Measurements from ENCODE around the gene UVSSA.
"Not testable (repeated sequence)": the region's sequence is repeated elsewhere in the genome, so short reads cannot be mapped to it uniquely, and the experiment has no call there.

The UVSSA gene

DNA sequence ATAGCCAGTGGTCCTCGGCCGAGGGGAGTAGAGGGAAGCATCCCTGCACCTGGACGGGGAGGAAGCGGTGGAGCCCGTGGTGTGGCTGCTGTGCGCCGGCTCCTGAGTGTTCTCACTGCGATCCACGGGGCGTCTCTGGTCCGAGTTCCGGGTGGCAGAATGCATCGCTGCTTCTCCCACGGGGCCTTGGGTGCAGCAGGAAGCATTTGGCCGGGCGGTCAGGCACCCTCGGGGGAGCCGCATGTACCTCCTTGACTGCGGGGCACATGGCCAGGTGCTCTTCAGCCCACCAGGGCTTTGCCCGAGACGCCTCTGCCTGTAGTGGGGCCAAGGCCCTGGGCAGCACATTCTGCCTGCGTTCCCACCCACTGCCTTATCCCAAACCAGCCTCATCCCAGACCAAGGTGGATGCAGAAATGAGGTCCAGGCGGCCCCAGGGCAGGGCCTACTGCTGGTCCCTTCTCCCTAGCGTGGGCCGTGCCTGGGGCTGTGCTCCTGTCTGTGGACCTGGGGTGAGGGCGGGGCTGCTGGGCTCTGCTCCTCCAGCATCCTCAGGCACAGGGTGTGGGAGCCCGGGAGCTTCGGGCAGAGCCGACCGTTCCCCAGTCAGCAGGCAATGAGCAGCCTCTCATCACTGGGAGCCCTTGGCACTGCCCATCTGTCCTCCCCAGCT is 31.7 kb downstream of the UVSSA start:
- no peak for DNase-seq

GRCh38 chr4:1379351-1379781 is 32.4 kb downstream of the UVSSA start:
- no peak for DNase-seq

DNA sequence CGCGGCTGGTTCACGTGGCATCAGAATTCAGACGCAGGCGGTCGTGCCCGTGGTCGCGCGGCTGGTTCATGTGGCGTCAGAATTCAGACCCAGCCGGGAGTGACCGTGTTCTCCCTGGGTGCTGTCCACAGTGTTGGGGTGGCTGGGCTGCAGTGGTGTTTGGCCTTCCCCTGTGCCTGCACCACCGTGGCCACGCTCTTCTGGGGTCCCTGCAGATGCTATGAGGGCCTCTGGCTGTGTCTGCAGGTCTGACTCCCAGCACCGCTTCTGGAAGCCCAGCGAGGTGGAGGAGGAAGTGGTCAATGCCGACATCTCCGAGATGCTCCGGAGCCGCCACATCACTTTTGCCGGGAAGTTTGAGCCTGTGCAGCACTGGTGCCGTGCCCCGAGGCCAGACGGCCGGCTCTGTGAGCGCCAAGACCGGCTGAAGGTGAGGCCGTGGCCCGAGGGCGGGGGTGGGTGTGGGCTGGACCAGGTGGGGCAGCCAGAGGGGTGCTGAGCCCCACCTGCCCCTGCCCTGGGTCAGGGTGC is 32.9 kb downstream of the UVSSA start:
- no peak for DNase-seq

DNA sequence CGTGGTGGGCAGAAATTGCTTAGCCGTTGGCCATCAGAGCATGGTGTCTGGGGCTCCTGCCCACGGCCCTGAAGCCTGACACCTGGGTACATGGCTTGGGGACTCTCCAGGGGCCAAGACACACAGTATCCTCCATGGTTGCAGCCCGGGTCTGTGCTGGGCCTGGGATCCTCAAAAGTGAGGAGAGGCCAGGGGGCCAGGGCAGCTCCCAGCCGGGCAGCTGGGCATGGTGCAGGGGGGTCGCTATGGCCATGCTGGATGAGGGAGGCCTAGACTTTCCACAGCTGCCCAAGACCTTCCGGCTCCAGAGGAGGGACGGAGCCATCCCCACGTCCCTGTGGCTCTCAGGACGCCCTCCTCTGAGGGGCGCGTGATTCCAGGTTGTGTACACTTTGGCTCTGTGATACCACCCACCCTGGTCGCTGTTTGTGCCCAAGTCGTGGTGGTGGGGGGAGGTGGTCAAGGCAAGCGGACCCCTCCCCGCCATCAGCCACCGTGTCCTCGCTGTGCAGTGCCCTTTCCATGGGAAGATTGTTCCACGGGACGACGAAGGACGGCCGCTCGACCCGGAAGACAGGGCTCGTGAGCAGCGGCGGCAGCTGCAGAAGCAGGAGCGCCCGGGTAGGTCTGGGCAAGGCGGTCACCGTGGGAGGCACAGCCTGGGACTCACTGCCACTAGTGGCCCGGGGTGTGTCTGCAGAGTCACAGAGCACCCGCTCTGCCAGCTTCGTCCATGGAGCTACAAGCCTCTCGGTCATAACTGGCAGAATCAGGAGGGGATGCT is 33.6 kb downstream of the UVSSA start:
- no peak for DNase-seq

DNA sequence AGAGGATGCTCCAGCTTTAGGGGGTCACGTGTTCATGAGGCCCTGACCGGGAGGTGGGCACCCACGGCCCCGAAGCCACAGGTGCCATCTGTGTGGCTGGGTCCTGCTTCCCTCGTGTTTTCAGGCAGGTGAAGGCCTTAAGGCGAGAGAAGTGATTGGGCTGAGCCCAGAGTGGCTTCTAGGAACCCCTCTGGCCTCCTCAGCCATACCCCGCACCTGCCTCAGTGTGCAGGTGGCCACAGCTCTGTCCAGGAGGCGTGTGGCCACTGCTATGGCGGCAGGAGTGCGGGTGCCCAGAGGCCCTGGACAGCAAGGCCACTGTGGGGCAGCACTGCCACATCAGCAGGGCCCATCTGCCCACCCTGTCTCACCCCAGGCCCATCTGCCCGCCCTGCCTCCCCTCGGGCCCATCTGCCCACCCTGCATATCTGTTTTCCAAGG is 34.2 kb downstream of the UVSSA start:
- no peak for DNase-seq

GRCh38 chr4:1381944-1382541 is 35.0 kb downstream of the UVSSA start:
- no peak for DNase-seq

DNA sequence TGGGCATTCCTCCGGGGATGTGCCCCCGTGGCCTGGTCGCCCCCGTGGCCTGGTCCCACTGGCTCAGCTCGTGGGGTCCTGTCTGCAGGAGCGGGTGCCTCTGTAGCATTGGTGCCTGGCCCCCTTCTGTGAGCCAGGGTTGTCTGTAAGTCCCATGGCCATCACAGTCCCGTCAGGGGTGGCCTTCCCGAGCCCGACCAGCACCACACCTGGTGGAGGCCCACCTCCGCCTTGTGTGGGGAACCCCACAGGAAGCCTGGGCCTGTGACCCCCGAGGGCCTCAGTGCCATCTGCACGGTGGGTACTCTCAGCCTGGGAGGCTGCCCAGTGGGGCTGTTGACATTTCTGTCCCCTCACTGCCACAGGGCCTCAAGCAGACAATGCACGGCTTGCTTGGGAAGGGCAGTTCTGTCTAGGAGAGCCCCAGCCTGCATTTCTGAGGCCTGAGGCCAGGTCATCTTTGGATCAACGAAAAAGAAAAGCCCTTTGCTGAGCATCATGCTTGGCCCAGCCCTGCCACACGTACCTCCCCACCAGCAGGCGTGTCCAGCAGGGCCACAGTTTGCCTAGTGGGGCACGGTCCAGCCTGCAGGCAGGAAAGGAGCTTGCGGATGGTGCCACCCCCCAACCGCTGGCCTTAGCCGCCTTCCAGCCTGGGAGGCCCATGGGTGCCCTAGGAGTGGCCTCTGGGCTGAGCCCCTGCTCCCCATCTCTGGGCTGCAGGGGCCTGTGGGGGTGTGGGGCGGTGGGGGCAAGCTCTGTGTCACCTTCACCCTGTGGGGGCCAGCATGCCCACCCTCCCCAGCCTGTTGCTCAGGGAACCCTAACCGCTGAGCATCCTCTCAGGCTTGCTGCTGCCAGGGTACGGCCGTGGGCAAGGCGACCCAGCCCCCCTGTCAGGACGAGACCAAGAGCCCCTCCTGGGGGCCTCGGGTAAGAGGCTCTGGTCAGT is 36.0 kb downstream of the UVSSA start:
- no peak for DNase-seq

DNA sequence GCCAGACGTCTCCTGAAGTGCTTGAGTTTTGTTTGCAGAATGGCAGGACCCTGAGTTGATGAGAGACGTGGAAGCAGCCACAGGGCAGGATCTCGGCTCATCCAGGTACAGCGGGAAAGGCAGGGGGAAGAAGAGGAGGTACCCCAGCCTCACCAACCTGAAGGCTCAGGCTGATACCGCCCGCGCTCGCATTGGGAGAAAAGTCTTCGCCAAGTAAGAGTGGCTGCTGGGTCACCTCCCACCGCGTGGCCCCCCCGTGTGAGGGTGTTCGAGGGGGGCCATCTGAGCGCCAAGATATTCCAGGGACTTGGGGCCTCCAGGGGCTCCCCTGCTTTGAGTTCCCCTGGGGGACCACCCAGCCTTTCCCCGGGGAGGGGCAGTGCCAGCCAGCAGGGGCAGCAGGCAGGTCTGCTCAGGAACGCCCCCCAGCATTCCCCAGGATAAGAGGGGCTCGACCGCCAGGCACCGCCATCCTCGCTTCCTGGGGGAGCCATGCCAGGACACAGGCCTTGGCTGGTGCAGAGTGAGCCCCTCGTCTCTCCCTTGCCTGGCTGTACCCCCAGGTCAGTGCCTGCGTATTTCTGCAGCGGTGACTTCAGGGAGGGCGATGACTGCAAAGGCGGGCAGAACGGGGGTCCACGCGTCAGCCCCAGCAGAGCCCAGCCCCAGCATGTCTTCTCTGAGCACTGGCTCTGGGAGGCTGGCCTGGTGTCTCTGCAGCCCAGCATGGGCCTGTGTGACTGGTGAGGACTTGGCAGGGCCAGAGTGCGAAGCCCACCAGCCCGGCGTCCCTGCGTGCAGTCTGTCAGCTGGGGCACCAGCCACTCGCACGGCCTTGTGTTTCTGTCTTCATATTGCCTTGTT is 37.0 kb downstream of the UVSSA start:
- no peak for DNase-seq

- DNase-seq, result no peak
These were observed 37.8 kb downstream of the UVSSA start for GRCh38 chr4:1384675-1385372.

DNA sequence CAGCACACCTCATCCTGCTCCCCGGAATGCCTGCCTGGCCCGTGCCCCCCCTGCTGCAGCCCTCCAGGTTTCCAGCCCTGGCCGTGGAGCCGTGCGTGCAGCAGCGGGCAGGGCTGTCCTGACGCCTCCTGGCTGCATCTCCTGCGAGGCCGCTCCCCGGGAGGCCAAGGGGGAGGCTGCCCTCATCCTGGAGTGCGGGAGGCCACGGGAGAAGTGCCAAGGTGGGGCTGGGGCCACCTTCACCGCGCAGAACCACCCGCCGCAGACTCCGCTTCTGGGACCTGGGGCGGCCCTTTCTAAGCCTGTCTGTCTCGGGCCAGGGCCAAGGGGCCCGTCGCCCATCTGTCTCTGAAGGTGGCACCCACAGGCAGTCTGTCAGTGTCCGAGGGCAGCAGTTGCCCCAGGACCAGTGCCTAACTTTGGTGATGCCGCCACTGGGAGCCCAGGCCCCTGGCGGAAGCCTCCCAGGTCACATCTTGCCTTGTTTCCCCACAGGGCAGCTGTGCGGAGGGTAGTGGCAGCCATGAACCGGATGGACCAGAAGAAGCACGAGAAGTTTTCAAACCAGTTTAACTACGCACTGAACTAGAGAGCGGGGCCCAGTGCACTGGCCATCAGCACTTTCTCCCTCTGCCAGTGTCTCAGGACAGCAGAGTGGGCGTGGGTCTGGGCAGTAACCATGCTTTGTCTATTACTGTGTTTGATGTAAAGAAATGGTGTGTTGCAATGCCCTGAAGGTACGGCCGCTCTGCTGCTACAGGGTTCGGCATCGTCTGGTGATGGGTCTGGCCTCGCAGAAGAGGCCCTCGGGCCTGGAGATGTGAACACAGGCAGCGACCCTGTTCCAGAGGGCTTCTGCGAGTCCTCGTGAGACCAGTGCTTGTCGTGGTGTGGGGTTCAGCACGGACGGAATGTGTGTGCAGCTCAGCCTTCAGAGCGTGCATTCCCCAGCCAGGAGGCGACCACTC is 38.6 kb downstream of the UVSSA start:
- no peak for DNase-seq

GRCh38 chr4:1393363-1393762 is 46.4 kb downstream of the UVSSA start:
- DNase-seq, result not testable (repeated sequence)

GRCh38 chr4:1393866-1394265 is 46.9 kb downstream of the UVSSA start:
- DNase-seq, result no peak

GRCh38 chr4:1394554-1395388 is 47.8 kb downstream of the UVSSA start:
- DNase-seq, result not testable (repeated sequence)

GRCh38 chr4:1395389-1395820 is 48.4 kb downstream of the UVSSA start:
- DNase-seq, result not testable (repeated sequence)

DNA sequence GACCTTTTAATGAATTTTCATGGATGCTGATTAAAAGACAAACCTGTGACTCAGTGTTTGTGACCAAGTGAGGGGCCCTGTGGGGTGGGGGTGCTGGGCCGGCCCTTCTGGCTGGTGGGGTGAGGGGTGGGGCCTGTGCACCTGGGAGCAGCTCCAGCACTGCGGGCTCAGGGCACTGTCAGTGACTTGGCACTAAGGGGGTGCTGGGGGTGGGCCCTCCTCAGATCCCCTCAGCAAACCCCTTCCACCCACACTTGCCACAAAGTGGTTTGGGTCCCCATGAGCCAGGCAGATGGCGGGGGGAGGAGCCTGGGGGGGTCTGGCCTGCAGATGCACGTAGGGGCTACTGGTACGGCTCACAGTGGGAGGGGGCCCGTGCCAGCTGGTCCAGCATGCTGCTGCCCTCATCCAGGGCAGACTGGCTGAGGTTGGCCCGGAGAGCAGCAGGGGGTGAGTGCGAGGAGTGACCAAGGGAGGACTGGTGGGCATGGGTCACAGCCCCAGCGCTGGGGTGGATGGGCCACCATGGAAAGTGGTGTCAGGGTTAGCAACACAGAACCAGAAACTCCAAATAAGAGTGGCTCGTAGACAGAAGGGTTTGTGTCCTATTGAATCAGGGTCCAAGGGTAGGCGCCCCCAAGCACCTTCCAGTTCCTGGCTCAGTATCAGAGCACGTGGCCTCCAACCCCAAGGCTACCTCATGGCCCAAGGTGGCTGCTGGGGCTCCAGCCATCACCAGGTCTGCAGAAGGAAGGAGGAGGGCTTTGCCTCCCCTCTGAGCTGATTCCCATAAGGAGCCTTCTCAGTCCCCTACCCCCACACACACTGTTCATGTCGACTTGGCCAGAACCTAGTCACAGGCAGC is 49.2 kb downstream of the UVSSA start:
- DNase-seq, result no peak

- DNase-seq, result no peak
These were observed 49.9 kb downstream of the UVSSA start for GRCh38 chr4:1396806-1397455.
